ENCODE data around the gene UNK. TPM values are rescaled to one million over a fixed set of nuclear protein-coding genes. Genes with fewer than 3 reads are reported as not detected.

The UNK gene
- total RNA-seq, 1 experiment from 2014 or later, result 16.0 TPM

- Mint-ChIP-seq H3K4me1 (ENCODE audit: insufficient read depth, unreplicated experiment) (peaks cover 11% of the 10 kb centered on the region), H3K27me3 (ENCODE audit: insufficient read depth, unreplicated experiment) (no peaks in the 10 kb centered on the region), H3K9me3 (ENCODE audit: unreplicated experiment) (no peaks in the 10 kb centered on the region), H3K4me3 (ENCODE audit: unreplicated experiment) (no peak overlapping the region), H3K36me3 (ENCODE audit: insufficient read depth, unreplicated experiment) (peaks cover 31% of the 10 kb centered on the region), H3K27ac (ENCODE audit: low read depth, unreplicated experiment) (no peak overlapping the region)
- CTCF ChIA-PET, result no interaction called here
- DNase-seq (ENCODE audit: unreplicated experiment), result no peak
- POLR2A ChIA-PET, result interaction anchor here (0.6 to 3.6 kb wide), 7 partner anchors 11 to 571 kb away, joined by 3 to 38 read pairs (median 6); partner anchors contain the start of gene UNK
- intact Hi-C loops (cut with micrococcal nuclease), result no loop called here
- no TSS peak for BruUV-seq (replicated peaks)
- TF ChIP-seq CTCF (IDR thresholded peaks at IDR 0.05; ENCODE audit: unreplicated experiment), result no peak
These were observed 29.4 kb downstream of the UNK start for GRCh38 chr17:75814021-75814395.

GRCh38 chr17:75814900-75815373 lies 30.3 kb downstream of the UNK start:
- no peaks in the 10 kb centered on the region for H3K27me3 Mint-ChIP-seq (ENCODE audit: insufficient read depth, unreplicated experiment)
- CTCF ChIA-PET, result interaction anchor here (0.6 to 1.7 kb wide), 5 partner anchors 9 to 433 kb away, joined by 3 to 5 read pairs (median 3); no protein-coding TSS in a partner anchor
- H3K36me3 Mint-ChIP-seq (ENCODE audit: insufficient read depth, unreplicated experiment), result peaks cover 40% of the 10 kb centered on the region
- intact Hi-C loops (cut with micrococcal nuclease), result loop anchor here (5.0 kb wide), 1 partner anchor 38 kb away; a partner anchor contains a TSS
- no peak overlapping the region for H3K4me3 Mint-ChIP-seq (ENCODE audit: unreplicated experiment)
- H3K9me3 Mint-ChIP-seq (ENCODE audit: unreplicated experiment), result no peaks in the 10 kb centered on the region
- DNase-seq (ENCODE audit: unreplicated experiment), result peak; percentile 81
- TF ChIP-seq CTCF (IDR thresholded peaks at IDR 0.05; ENCODE audit: unreplicated experiment), result no peak
- POLR2A ChIA-PET, result interaction anchor here (0.6 to 3.6 kb wide), 11 partner anchors 10 to 40 kb away, joined by 3 to 38 read pairs (median 6); partner anchors contain the start of genes UNK and WBP2
- H3K27ac Mint-ChIP-seq (ENCODE audit: low read depth, unreplicated experiment), result peak overlapping the region; percentile 36
- no TSS peak for BruUV-seq (replicated peaks)
- H3K4me1 Mint-ChIP-seq (ENCODE audit: insufficient read depth, unreplicated experiment), result peaks cover 11% of the 10 kb centered on the region

GRCh38 chr17:75815399-75815798 lies 30.8 kb downstream of the UNK start:
- ChIA-PET POLR2A (interaction anchor here (0.6 to 3.6 kb wide), 11 partner anchors 10 to 39 kb away, joined by 3 to 38 read pairs (median 6); partner anchors contain the start of genes UNK and WBP2), CTCF (interaction anchor here (0.6 to 1.7 kb wide), 4 partner anchors 9 to 53 kb away, joined by 3 to 5 read pairs (median 4); no protein-coding TSS in a partner anchor)
- intact Hi-C loops (cut with micrococcal nuclease), result loop anchor here (5.0 kb wide), 1 partner anchor 38 kb away; a partner anchor contains a TSS

More at GRCh38 chr17:75815399-75815798, 30.8 kb downstream of the UNK start:
- H3K4me3 Mint-ChIP-seq (ENCODE audit: unreplicated experiment), result no peak overlapping the region
- peak overlapping the region; percentile 36 for H3K27ac Mint-ChIP-seq (ENCODE audit: low read depth, unreplicated experiment)
- H3K36me3 Mint-ChIP-seq (ENCODE audit: insufficient read depth, unreplicated experiment), result peaks cover 45% of the 10 kb centered on the region
- TF ChIP-seq CTCF (IDR thresholded peaks at IDR 0.05; ENCODE audit: unreplicated experiment), result no peak
- BruUV-seq (replicated peaks), result no TSS peak
- peaks cover 11% of the 10 kb centered on the region for H3K4me1 Mint-ChIP-seq (ENCODE audit: insufficient read depth, unreplicated experiment)
- H3K27me3 Mint-ChIP-seq (ENCODE audit: insufficient read depth, unreplicated experiment), result no peaks in the 10 kb centered on the region
- no peaks in the 10 kb centered on the region for H3K9me3 Mint-ChIP-seq (ENCODE audit: unreplicated experiment)
- no peak for DNase-seq (ENCODE audit: unreplicated experiment)
